ENCODE data around the gene TGFB2.

- TF ChIP-seq EZH2 (IDR thresholded peaks at IDR 0.05; ENCODE audit: borderline replicate concordance, low read depth, low read length, severe bottlenecking) = no peak
- no peak for TF ChIP-seq CTCF (IDR thresholded peaks at IDR 0.05; ENCODE audit: borderline replicate concordance, extremely low read depth, low read length, poor library complexity, severe bottlenecking)
These were observed 135.0 kb downstream of the TGFB2 start for GRCh38 chr1:218480137-218480536.

Data from DND-41 (cell line).